Muscle layer of colon (tissue), 2 donors: ENCODE measurements around the gene TMIGD2.

Experiments used
- H3K27ac ChIP-seq: one replicate; pipeline ENCODE4 v1.7.0; 2013; ENCODE audit warnings: low read depth, mild to moderate bottlenecking, low read length, moderate library complexity
- H3K27me3 ChIP-seq, 2 donors: one replicate each; pipeline ENCODE4 v1.7.0; 2013; ENCODE audit warnings: low read length in 2 of 2, mild to moderate bottlenecking in 2 of 2; ENCODE audit not compliant: insufficient read depth in 2 of 2, control insufficient read depth in 1 of 2
- H3K36me3 ChIP-seq: one replicate; pipeline ENCODE4 v1.7.0; 2013; ENCODE audit warnings: mild to moderate bottlenecking, low read length; ENCODE audit not compliant: insufficient read depth
- H3K4me1 ChIP-seq: one replicate; pipeline ENCODE4 v1.7.0; 2013; ENCODE audit warnings: mild to moderate bottlenecking, low read length; ENCODE audit not compliant: insufficient read depth
- H3K4me3 ChIP-seq, 2 donors: one replicate each; pipeline ENCODE4 v1.7.0; 2013; ENCODE audit warnings: low read length in 2 of 2, low read depth in 1 of 2, mild to moderate bottlenecking in 1 of 2, moderate library complexity in 1 of 2
- H3K9ac ChIP-seq: one replicate; pipeline ENCODE4 v1.7.0; 2013; ENCODE audit warnings: low read length
- H3K9me3 ChIP-seq: one replicate; pipeline ENCODE4 v1.7.0; 2013; ENCODE audit warnings: mild to moderate bottlenecking, low read length
- donor health status: abdominal sarcoma.
- donor health status: Adenocarcinoma of cecum.

The TMIGD2 gene

GRCh38 chr19:4304538-4305256 lies 2.5 kb upstream of the TMIGD2 start, which contains the start of gene FSD1:
Gene FSD1 (plus strand): TSS chr19:4304598. CDS start chr19:4304747, 149 bp downstream.
- Histone ChIP-seq H3K4me3 (peak within 1 kb of the TSS in 1 of 2 donors; percentile 1), H3K9me3 (no peaks in the 10 kb centered on the region), H3K27me3 (peaks cover 4 to 15% of the 10 kb centered on the region in 2 donors), H3K4me1 (no peaks in the 10 kb centered on the region), H3K27ac (no peak within 1 kb of the TSS), H3K9ac (no peak within 1 kb of the TSS), H3K36me3 (no peaks in the 10 kb centered on the region)

DNA sequence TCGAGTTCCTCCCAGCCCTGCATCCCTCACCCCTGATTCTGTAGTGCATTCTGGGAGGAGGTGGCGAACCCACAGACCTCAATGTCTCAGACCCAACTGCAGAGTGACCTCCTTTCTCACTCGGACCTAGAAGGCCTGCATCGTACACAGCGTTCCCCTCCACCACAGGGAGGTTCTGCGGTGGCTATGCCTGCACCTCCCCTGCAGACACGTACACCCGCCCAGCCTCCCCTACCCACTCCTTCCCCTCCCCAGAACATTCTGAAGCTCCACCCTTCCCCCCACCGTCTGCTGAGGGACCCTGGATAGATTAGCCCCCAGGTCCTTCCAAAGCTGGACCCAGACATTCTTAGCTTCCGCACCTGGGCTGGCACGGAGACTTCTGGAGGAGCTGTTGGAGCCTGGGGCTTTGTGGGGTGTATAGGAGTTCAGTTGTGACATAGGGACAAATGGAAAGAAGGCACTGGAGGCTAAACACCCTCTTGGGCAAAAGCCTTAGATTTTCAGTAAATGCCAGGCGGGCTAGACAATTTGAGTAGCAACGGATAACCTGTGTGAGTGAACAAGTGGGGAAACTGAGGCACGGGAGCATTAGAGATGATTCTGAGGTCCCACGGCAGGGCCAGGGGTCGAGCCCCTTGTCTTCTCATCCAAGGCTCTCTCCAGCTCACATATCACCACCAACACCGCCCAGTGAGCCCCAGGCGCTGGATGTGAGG lies 1.8 kb upstream of the TMIGD2 start:
- H3K4me1 ChIP-seq: no peaks in the 10 kb centered on the region
- no peaks in the 10 kb centered on the region for H3K36me3 ChIP-seq
- H3K27ac ChIP-seq: no peak overlapping the region
- H3K9me3 ChIP-seq: no peaks in the 10 kb centered on the region
- no peak overlapping the region for H3K9ac ChIP-seq
- H3K27me3 ChIP-seq: peaks cover 4 to 15% of the 10 kb centered on the region in 2 donors
- peak overlapping the region in 1 of 2 donors; percentile 1 for H3K4me3 ChIP-seq

- H3K4me3 ChIP-seq: no peak overlapping the region
Observed at GRCh38 chr19:4301590-4302242, 473 bp downstream of the TMIGD2 start.

DNA sequence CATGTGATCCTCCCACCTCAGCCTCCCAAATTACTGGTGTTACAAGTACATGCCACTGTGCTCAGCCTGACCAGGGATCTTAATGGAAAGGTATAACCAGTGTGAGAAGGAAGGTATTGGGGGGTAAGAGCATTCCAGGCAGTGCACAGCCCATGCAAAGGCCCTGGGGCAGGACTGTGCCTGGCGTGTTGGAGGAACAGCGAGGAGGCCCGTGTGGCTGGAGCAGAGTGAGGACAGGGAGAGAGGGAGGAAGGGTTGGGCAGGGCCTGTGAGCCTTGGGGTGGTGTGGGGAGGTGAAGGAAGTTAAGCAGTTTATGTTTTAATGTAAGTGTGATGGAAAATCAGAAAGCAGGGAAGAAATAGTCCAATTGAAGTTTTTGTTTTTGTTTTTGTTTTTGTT lies 1.6 kb downstream of the TMIGD2 start:
- peaks cover 4 to 14% of the 10 kb centered on the region in 2 donors for H3K27me3 ChIP-seq
- no peak overlapping the region for H3K27ac ChIP-seq
- H3K9me3 ChIP-seq: no peaks in the 10 kb centered on the region
- no peak overlapping the region for H3K9ac ChIP-seq
- no peaks in the 10 kb centered on the region for H3K36me3 ChIP-seq
- no peak overlapping the region for H3K4me3 ChIP-seq
- H3K4me1 ChIP-seq: no peaks in the 10 kb centered on the region

More at GRCh38 chr19:4301590-4302242, 473 bp downstream of the TMIGD2 start:
- no peaks in the 10 kb centered on the region for H3K36me3 ChIP-seq
- H3K4me1 ChIP-seq: no peaks in the 10 kb centered on the region
- H3K27me3 ChIP-seq: peaks cover 4 to 15% of the 10 kb centered on the region in 2 donors
- no peaks in the 10 kb centered on the region for H3K9me3 ChIP-seq
- H3K9ac ChIP-seq: no peak overlapping the region
- H3K27ac ChIP-seq: no peak overlapping the region

GRCh38 chr19:4298810-4299550 lies 3.2 kb downstream of the TMIGD2 start:
- no peaks in the 10 kb centered on the region for H3K36me3 ChIP-seq
- H3K4me3 ChIP-seq: no peak overlapping the region
- H3K27me3 ChIP-seq: peaks cover 1 to 5% of the 10 kb centered on the region in 2 donors
- no peak overlapping the region for H3K9ac ChIP-seq
- H3K4me1 ChIP-seq: no peaks in the 10 kb centered on the region
- H3K9me3 ChIP-seq: no peaks in the 10 kb centered on the region
- H3K27ac ChIP-seq: no peak overlapping the region

- no peak overlapping the region for H3K4me3 ChIP-seq
- no peaks in the 10 kb centered on the region for H3K4me1 ChIP-seq
- H3K36me3 ChIP-seq: no peaks in the 10 kb centered on the region
- no peak overlapping the region for H3K9ac ChIP-seq
- H3K27ac ChIP-seq: no peak overlapping the region
- H3K9me3 ChIP-seq: no peaks in the 10 kb centered on the region
- H3K27me3 ChIP-seq: peaks cover 0 to 3% of the 10 kb centered on the region in 2 donors
Observed at GRCh38 chr19:4297901-4298809, 4.0 kb downstream of the TMIGD2 start.

DNA sequence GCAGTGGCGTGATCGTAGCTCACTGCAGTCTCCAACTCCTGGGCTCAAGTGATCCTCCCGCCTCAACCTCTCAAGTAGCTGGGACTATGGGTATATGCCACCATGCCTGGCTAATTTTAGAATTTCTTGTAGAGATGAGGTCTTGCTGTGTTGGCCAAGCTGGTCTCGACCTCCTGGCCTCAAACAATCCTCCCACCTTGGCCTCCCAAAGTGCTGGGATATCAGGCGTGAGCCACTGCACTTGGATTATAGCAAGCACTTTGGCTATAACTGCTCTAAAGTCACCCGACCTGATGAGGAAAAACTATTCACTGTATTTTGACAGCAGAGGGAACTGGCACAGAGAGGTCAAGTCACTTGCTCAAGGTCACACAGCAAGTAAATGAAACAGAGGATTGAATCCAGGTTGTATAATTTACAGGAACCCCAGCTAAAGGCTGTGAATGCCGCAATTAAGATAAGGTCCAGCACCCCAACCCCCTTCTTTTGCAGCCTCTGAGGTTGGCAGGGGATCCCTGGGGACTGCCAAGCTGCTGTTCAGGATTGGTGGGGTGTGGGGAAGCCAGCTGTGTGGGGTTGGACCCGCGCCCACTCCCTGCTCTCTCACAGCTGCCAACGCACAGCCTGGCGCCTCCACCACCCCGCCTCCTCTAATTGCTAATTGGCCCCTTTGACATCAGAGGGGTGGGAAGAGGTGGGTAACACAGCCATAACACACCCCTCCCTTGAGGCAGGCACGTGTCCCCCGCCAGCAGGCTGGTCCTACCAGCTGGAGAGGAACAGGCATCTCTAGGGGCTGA lies 6.0 kb downstream of the TMIGD2 start:
- H3K27ac ChIP-seq: no peak overlapping the region
- H3K27me3 ChIP-seq: peaks cover 0 to 3% of the 10 kb centered on the region in 2 donors
- H3K4me3 ChIP-seq: no peak overlapping the region
- H3K9me3 ChIP-seq: no peaks in the 10 kb centered on the region
- no peaks in the 10 kb centered on the region for H3K4me1 ChIP-seq
- no peaks in the 10 kb centered on the region for H3K36me3 ChIP-seq
- no peak overlapping the region for H3K9ac ChIP-seq

GRCh38 chr19:4294389-4294788 lies 7.8 kb downstream of the TMIGD2 start:
- no peaks in the 10 kb centered on the region for H3K36me3 ChIP-seq
- no peaks in the 10 kb centered on the region for H3K4me1 ChIP-seq
- H3K27ac ChIP-seq: no peak overlapping the region
- no peak overlapping the region for H3K4me3 ChIP-seq
- peaks cover 0 to 3% of the 10 kb centered on the region in 2 donors for H3K27me3 ChIP-seq
- H3K9me3 ChIP-seq: no peaks in the 10 kb centered on the region
- H3K9ac ChIP-seq: no peak overlapping the region

GRCh38 chr19:4292515-4292914 lies 9.7 kb downstream of the TMIGD2 start:
- Histone ChIP-seq H3K36me3 (no peaks in the 10 kb centered on the region), H3K9me3 (no peaks in the 10 kb centered on the region), H3K4me3 (no peak overlapping the region), H3K27me3 (peaks cover 0 to 3% of the 10 kb centered on the region in 2 donors), H3K4me1 (no peaks in the 10 kb centered on the region), H3K9ac (no peak overlapping the region), H3K27ac (no peak overlapping the region)
